Retinal pigment epithelial cell (primary cell): ENCODE results near the gene INO80.
A peak's percentile ranks its signal among the peaks of the same experiment; 100 is the strongest.

Source experiments
- DNase-seq: peaks from one replicate; pipeline ENCODE4 v3.0.0-alpha.2; 2010; ENCODE audit warnings: low read depth
- H3K4me3 ChIP-seq: 2 replicates; pipeline ENCODE4 v1.5.1; 2011; ENCODE audit warnings: mild to moderate bottlenecking, low read length, control low read depth, moderate library complexity
- CTCF ChIP-seq: conservative IDR thresholded peaks from 2 replicates; pipeline ENCODE4 v1.5.1; 2011; ENCODE audit warnings: low read depth, low read length, control low read depth, inconsistent platforms

The INO80 gene

GRCh38 chr15:41028853-41029252, 87.2 kb downstream of the INO80 start:
- no peak overlapping the region for H3K4me3 ChIP-seq
- DNase-seq: no peak
- TF ChIP-seq CTCF: no peak

GRCh38 chr15:41025393-41025792, 90.7 kb downstream of the INO80 start:
- no peak for DNase-seq
- TF ChIP-seq CTCF: no peak
- no peak overlapping the region for H3K4me3 ChIP-seq

GRCh38 chr15:41024885-41025284, 91.2 kb downstream of the INO80 start:
- no peak for TF ChIP-seq CTCF
- H3K4me3 ChIP-seq: no peak overlapping the region
- no peak for DNase-seq

- peak; percentile 81 for DNase-seq
- TF ChIP-seq CTCF: no peak
- no peak overlapping the region for H3K4me3 ChIP-seq
Measured at GRCh38 chr15:41024131-41024530, 91.9 kb downstream of the INO80 start.

- no peak overlapping the region for H3K4me3 ChIP-seq
- no peak for DNase-seq
- peak; percentile 82 for TF ChIP-seq CTCF
Measured at GRCh38 chr15:41022487-41023090, 93.5 kb downstream of the INO80 start.

- TF ChIP-seq CTCF: no peak
- no peak for DNase-seq
- no peak overlapping the region for H3K4me3 ChIP-seq
Measured at GRCh38 chr15:41020829-41021228, 95.3 kb downstream of the INO80 start.

- no peak for DNase-seq
- no peak overlapping the region for H3K4me3 ChIP-seq
- no peak for TF ChIP-seq CTCF
Measured at GRCh38 chr15:41020311-41020710, 95.8 kb downstream of the INO80 start.
